DND-41 (cell line): ENCODE results near the gene EDNRB.

Source experiments
- ATAC-seq: fragments of 200-7000 bp; cut with Tn5 transposase; 3 replicates; pipeline ENCODE4 v1.9.1; 2021; ENCODE audit warnings: low read depth; ENCODE audit not compliant: insufficient read depth
- DNase-seq: peaks from one replicate; pipeline ENCODE4 v3.0.0-alpha.2; 2020
- H2AFZ ChIP-seq: 2 replicates; pipeline ENCODE4 v1.6.0; 2012; ENCODE audit warnings: low read depth, low read length
- H3K27ac ChIP-seq: 2 replicates; pipeline ENCODE4 v1.5.1; 2012; ENCODE audit warnings: low read length, inconsistent platforms
- H3K27me3 ChIP-seq: fragments of 200-600 bp; sonication (generic); 2 replicates; pipeline ENCODE4 v1.6.0; 2012; ENCODE audit warnings: low read length, mild to moderate bottlenecking, inconsistent platforms; ENCODE audit not compliant: insufficient read depth, poor library complexity
- H3K36me3 ChIP-seq: 2 replicates; pipeline ENCODE4 v1.5.1; 2012; ENCODE audit warnings: low read length, inconsistent platforms; ENCODE audit not compliant: insufficient read depth
- H3K4me1 ChIP-seq: 2 replicates; pipeline ENCODE4 v1.5.1; 2012; ENCODE audit warnings: mild to moderate bottlenecking, low read length; ENCODE audit not compliant: insufficient read depth
- H3K4me2 ChIP-seq: 2 replicates; pipeline ENCODE4 v1.6.0; 2012; ENCODE audit warnings: mild to moderate bottlenecking, moderate library complexity, low read length, inconsistent platforms; ENCODE audit not compliant: insufficient read depth
- H3K4me3 ChIP-seq, 2 experiments: fragments of 200-600 bp in 1 of 2; shearing (Covaris generic) in 1 of 2; 2 replicates each; pipeline ENCODE4 v1.5.1; 2012 to 2016; ENCODE audit warnings: inconsistent platforms in 2 of 2, low read length in 2 of 2, mild to moderate bottlenecking in 2 of 2, low read depth in 1 of 2, moderate library complexity in 1 of 2
- H3K79me2 ChIP-seq: 2 replicates; pipeline ENCODE4 v1.6.0; 2012; ENCODE audit warnings: low read length, inconsistent platforms; ENCODE audit not compliant: insufficient read depth
- H3K9ac ChIP-seq: 2 replicates; pipeline ENCODE4 v1.6.0; 2012; ENCODE audit warnings: low read depth, mild to moderate bottlenecking, inconsistent platforms, low read length, moderate library complexity
- H3K9me3 ChIP-seq: 2 replicates; pipeline ENCODE4 v1.5.1; 2012; ENCODE audit warnings: low read length, moderate library complexity, mild to moderate bottlenecking, inconsistent platforms; ENCODE audit not compliant: insufficient read depth, severe bottlenecking
- H4K20me1 ChIP-seq: 2 replicates; pipeline ENCODE4 v1.6.0; 2012; ENCODE audit warnings: low read length; ENCODE audit not compliant: insufficient read depth
- CTCF ChIP-seq: IDR thresholded peaks from 2 replicates; pipeline ENCODE4 v1.5.1; 2012; ENCODE audit warnings: borderline replicate concordance, low read length, moderate library complexity, mild to moderate bottlenecking; ENCODE audit not compliant: poor library complexity, severe bottlenecking; ENCODE audit errors: extremely low read depth
- EZH2 ChIP-seq: IDR thresholded peaks from 3 replicates; pipeline ENCODE4 v1.6.1; 2012; ENCODE audit warnings: borderline replicate concordance, low read depth, mild to moderate bottlenecking, moderate library complexity, low read length, inconsistent platforms; ENCODE audit not compliant: severe bottlenecking

EDNRB gene

GRCh38 chr13:77909827-77910226 is 8.8 kb downstream of the EDNRB start:
- TF ChIP-seq CTCF (no peak), EZH2 (no peak)
- DNase-seq, result no peak
- Histone ChIP-seq H3K4me3 (no peak overlapping the region), H3K9me3 (no peaks in the 10 kb centered on the region), H4K20me1 (no peaks in the 10 kb centered on the region), H3K4me2 (no peak overlapping the region), H3K36me3 (no peaks in the 10 kb centered on the region), H2AFZ (no peak overlapping the region), H3K27me3 (no peaks in the 10 kb centered on the region), H3K79me2 (no peaks in the 10 kb centered on the region), H3K27ac (no peak overlapping the region), H3K4me1 (no peaks in the 10 kb centered on the region), H3K9ac (no peak overlapping the region)
- ATAC-seq, result no peak

- Histone ChIP-seq H3K27me3 (no peaks in the 10 kb centered on the region), H4K20me1 (no peaks in the 10 kb centered on the region), H3K4me1 (no peaks in the 10 kb centered on the region), H3K79me2 (no peaks in the 10 kb centered on the region), H3K9ac (no peak overlapping the region), H2AFZ (no peak overlapping the region), H3K4me3 (no peak overlapping the region), H3K27ac (no peak overlapping the region), H3K4me2 (no peak overlapping the region), H3K36me3 (no peaks in the 10 kb centered on the region), H3K9me3 (no peaks in the 10 kb centered on the region)
- TF ChIP-seq CTCF, result no peak
- no peak for TF ChIP-seq EZH2
- DNase-seq (no peak), ATAC-seq (no peak)
These were observed 10.1 kb downstream of the EDNRB start for GRCh38 chr13:77908531-77908930.

GRCh38 chr13:77907666-77908341 is 10.8 kb downstream of the EDNRB start:
- no peak overlapping the region for H3K27ac ChIP-seq
- H3K4me1 ChIP-seq, result no peaks in the 10 kb centered on the region
- H4K20me1 ChIP-seq, result no peaks in the 10 kb centered on the region
- no peak overlapping the region for H3K4me2 ChIP-seq
- H3K27me3 ChIP-seq, result no peaks in the 10 kb centered on the region
- H3K9me3 ChIP-seq, result no peaks in the 10 kb centered on the region
- no peak for DNase-seq
- no peak for TF ChIP-seq CTCF
- no peak for TF ChIP-seq EZH2
- no peak overlapping the region for H3K4me3 ChIP-seq
- H3K79me2 ChIP-seq, result no peaks in the 10 kb centered on the region
- ATAC-seq, result no peak
- H3K36me3 ChIP-seq, result no peaks in the 10 kb centered on the region
- H2AFZ ChIP-seq, result no peak overlapping the region
- no peak overlapping the region for H3K9ac ChIP-seq

- Histone ChIP-seq H2AFZ (no peak overlapping the region), H3K4me2 (no peak overlapping the region), H3K27me3 (no peaks in the 10 kb centered on the region), H4K20me1 (no peaks in the 10 kb centered on the region), H3K4me3 (no peak overlapping the region), H3K36me3 (no peaks in the 10 kb centered on the region), H3K4me1 (no peaks in the 10 kb centered on the region), H3K27ac (no peak overlapping the region), H3K9me3 (no peaks in the 10 kb centered on the region), H3K79me2 (no peaks in the 10 kb centered on the region), H3K9ac (no peak overlapping the region)
- DNase-seq (no peak), ATAC-seq (no peak)
- TF ChIP-seq EZH2, result no peak
- no peak for TF ChIP-seq CTCF
These were observed 14.6 kb downstream of the EDNRB start for GRCh38 chr13:77904031-77904430.
